Measurements from ENCODE around the gene EVI5. TPM values are rescaled to one million over a fixed set of nuclear protein-coding genes. Genes with fewer than 3 reads are reported as not detected.
"Not testable (repeated sequence)": the region's sequence is repeated elsewhere in the genome, so short reads cannot be mapped to it uniquely, and the experiment has no call there.

EVI5 gene
- total RNA-seq, 4 donors from 2014 or later = 37.7 to 59.7 (median 41.7) TPM

DNA sequence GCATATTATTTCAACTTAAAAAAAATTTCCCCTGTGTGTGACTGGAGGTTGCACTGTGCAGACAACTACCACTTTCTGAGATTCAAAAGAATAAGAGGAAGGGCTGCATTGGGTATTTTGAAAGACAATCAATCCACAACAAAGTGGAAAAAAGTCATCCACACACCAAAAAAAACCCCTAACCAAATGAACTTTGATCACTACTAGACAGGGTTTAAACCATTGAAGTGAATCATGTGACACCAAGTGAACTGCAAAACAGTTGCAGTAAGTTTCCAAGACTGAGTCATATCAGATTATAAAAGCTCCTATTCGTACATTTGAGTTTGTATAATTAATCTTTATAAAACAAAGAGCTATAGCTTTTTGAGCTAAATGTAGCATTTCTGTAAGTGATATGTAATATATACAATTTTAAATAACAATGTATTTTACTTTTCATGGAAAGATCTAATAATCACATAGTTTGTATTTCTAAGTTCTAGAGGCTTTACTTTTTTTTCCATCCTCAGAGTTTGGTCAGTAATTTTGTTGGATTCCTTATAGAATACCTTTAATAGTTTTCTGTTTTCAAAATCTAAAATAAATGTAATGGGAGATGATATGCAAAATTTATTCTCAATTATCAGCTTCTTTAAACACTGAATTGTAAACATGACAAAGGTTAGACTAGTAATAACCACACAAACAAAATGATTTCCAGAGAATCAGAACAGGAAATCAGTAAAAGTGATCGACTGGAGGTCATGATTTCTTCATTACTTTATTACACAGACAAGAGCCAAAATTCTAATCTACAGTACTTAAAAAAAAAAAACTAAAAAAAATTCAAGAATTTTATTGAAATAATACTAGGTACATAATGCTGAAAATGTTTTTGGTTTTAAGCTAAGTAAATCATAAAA lies 247.7 kb downstream of the EVI5 start:
- H3K9me3 ChIP-seq = no peaks in the 10 kb centered on the region
- H3K27me3 ChIP-seq = no peaks in the 10 kb centered on the region
- no peak overlapping the region for H3K27ac ChIP-seq
- H3K36me3 ChIP-seq = no peaks in the 10 kb centered on the region
- DNase-seq = no peak
- no peak overlapping the region for H3K4me3 ChIP-seq (replicated peaks in 1 of 3)
- intact Hi-C loops (cut with DNase I) = no loop called here
- no peaks in the 10 kb centered on the region for H3K4me1 ChIP-seq
- 77 to 87% methylated on average over 2 of the region's 2 CpGs for WGBS, 2 donors
- TF ChIP-seq CTCF (IDR thresholded peaks at IDR 0.05) (no peak), POLR2A (IDR thresholded peaks at IDR 0.05) (no peak)

GRCh38 chr1:92536211-92536979 lies 248.5 kb downstream of the EVI5 start:
- H3K4me1 ChIP-seq = no peaks in the 10 kb centered on the region
- no peaks in the 10 kb centered on the region for H3K27me3 ChIP-seq
- no peak overlapping the region for H3K4me3 ChIP-seq (replicated peaks in 1 of 3)
- H3K27ac ChIP-seq = no peak overlapping the region
- no peaks in the 10 kb centered on the region for H3K9me3 ChIP-seq
- TF ChIP-seq POLR2A (IDR thresholded peaks at IDR 0.05) = no peak
- TF ChIP-seq CTCF (IDR thresholded peaks at IDR 0.05) = no peak
- 91 to 92% methylated on average over 5 of the region's 5 CpGs for whole genome bisulfite sequencing, 2 donors
- intact Hi-C loops (cut with DNase I) = no loop called here
- DNase-seq = no peak
- no peaks in the 10 kb centered on the region for H3K36me3 ChIP-seq

GRCh38 chr1:92532371-92532770 lies 252.5 kb downstream of the EVI5 start:
- intact Hi-C loops (cut with DNase I); H3K27me3 ChIP-seq; H3K9me3 ChIP-seq: not testable (repeated sequence)

GRCh38 chr1:92531939-92532338 lies 253.0 kb downstream of the EVI5 start:
- WGBS, 2 donors = 87 to 89% methylated on average over 3 of the region's 3 CpGs
- H3K4me1 ChIP-seq; H3K27me3 ChIP-seq; H3K36me3 ChIP-seq; H3K4me3 ChIP-seq (replicated peaks in 1 of 3); DNase-seq; H3K27ac ChIP-seq; intact Hi-C loops (cut with DNase I); H3K9me3 ChIP-seq: not testable (repeated sequence)

More at GRCh38 chr1:92532371-92532770, 252.5 kb downstream of the EVI5 start:
- not testable (repeated sequence) for H3K36me3 ChIP-seq; H3K4me1 ChIP-seq; DNase-seq; H3K4me3 ChIP-seq (replicated peaks in 1 of 3); H3K27ac ChIP-seq
- WGBS, 2 donors = 93 to 95% methylated on average over 4 of the region's 4 CpGs

GRCh38 chr1:92527670-92528069 lies 257.2 kb downstream of the EVI5 start:
- Histone ChIP-seq H3K4me3 (replicated peaks in 1 of 3) (no peak overlapping the region), H3K4me1 (no peaks in the 10 kb centered on the region), H3K27ac (no peak overlapping the region), H3K9me3 (no peaks in the 10 kb centered on the region), H3K27me3 (no peaks in the 10 kb centered on the region), H3K36me3 (no peaks in the 10 kb centered on the region)
- WGBS, 2 donors = 97 to 99% methylated on average over 2 of the region's 2 CpGs
- no peak for DNase-seq
- TF ChIP-seq POLR2A (IDR thresholded peaks at IDR 0.05) (no peak), CTCF (IDR thresholded peaks at IDR 0.05) (no peak)
- intact Hi-C loops (cut with DNase I) = no loop called here

DNA sequence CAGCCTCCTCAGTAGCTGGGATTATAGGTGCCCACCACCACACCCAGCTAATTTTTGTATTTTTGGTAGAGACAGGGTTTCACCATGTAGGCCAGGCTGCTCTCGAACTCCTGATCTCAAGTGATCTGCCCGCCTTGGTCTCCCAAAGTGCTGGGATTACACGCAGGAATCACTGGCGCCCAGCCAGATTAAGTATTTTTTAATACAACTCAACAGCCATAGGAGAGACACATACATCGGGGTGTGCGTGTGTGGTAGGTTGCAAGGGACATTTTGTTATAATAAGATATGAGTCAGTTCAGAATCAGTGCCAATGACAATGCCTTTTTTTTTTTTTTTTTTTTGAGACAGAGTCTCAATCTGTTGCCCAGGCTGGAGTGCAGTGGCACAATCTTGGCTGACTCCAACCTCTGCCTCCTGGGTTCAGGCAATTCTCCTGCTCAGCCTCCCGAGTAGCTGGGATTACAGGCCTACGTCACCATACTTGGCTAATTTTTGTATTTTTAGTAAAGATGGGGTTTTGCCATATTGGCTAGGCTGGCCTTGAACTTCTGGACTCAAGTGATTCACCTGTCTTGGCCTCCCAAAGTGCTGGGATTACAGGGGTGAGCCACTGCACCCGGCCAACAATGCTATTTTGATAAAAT lies 259.8 kb downstream of the EVI5 start:
- H3K4me3 ChIP-seq (replicated peaks in 1 of 3); DNase-seq; H3K27me3 ChIP-seq; intact Hi-C loops (cut with DNase I); H3K36me3 ChIP-seq; H3K27ac ChIP-seq; H3K9me3 ChIP-seq; H3K4me1 ChIP-seq: not testable (repeated sequence)
- 97% methylated on average over 9 of the region's 9 CpGs for WGBS, 2 donors

Data from thyroid gland (tissue), 4 donors.